Loucy (cell line): ENCODE results near the gene KRT74.
A peak's percentile ranks its signal among the peaks of the same experiment; 100 is the strongest.

ENCODE experiments used
- H2AFZ ChIP-seq: fragments of 200-600 bp; sonication (generic); 2 replicates; pipeline ENCODE4 v1.6.0; 2016; ENCODE audit warnings: antibody characterized with exemption, mild to moderate bottlenecking, low read length, moderate library complexity
- H3F3A ChIP-seq: fragments of 200-600 bp; 2 replicates; pipeline ENCODE4 v1.6.0; 2016; ENCODE audit warnings: antibody characterized with exemption, low read depth, mild to moderate bottlenecking
- H3K27me3 ChIP-seq: fragments of 200-600 bp; sonication (generic); 2 replicates; pipeline ENCODE4 v1.6.1; 2014; ENCODE audit warnings: low read length, mild to moderate bottlenecking; ENCODE audit not compliant: insufficient read depth, poor library complexity, severe bottlenecking
- H3K36me3 ChIP-seq: fragments of 200-600 bp; sonication (generic); 2 replicates; pipeline ENCODE4 v1.6.1; 2016; ENCODE audit warnings: low read length; ENCODE audit not compliant: insufficient read depth
- H3K4me1 ChIP-seq: fragments of 200-600 bp; sonication (generic); 2 replicates; pipeline ENCODE4 v1.5.1; 2014; ENCODE audit warnings: low read length, mild to moderate bottlenecking; ENCODE audit not compliant: insufficient read depth, poor library complexity, severe bottlenecking
- H3K4me2 ChIP-seq: fragments of 200-600 bp; sonication (generic); 2 replicates; pipeline ENCODE4 v1.6.0; 2014; ENCODE audit warnings: antibody characterized with exemption, low read length, low read depth, mild to moderate bottlenecking; ENCODE audit not compliant: poor library complexity, severe bottlenecking
- H3K4me3 ChIP-seq: fragments of 200-600 bp; sonication (generic); 2 replicates; pipeline ENCODE4 v1.5.1; 2014; ENCODE audit warnings: low read length, mild to moderate bottlenecking, mixed read lengths; ENCODE audit not compliant: poor library complexity, severe bottlenecking
- H3K79me2 ChIP-seq: fragments of 200-600 bp; sonication (generic); 2 replicates; pipeline ENCODE4 v1.6.1; 2014; ENCODE audit warnings: low read length; ENCODE audit not compliant: insufficient read depth
- H3K9ac ChIP-seq: fragments of 200-600 bp; sonication (generic); 2 replicates; pipeline ENCODE4 v1.6.0; 2014; ENCODE audit warnings: mild to moderate bottlenecking, low read depth, low read length, moderate library complexity; ENCODE audit not compliant: poor library complexity, severe bottlenecking
- H3K9me2 ChIP-seq: fragments of 200-600 bp; sonication (generic); replicated peaks from 2 replicates; pipeline ENCODE4 v1.6.1; 2016; ENCODE audit warnings: low read depth, low read length, mixed read lengths
- H3K9me3 ChIP-seq: fragments of 200-600 bp; sonication (generic); 2 replicates; pipeline ENCODE4 v1.6.1; 2014; ENCODE audit warnings: mild to moderate bottlenecking, antibody characterized with exemption, low read length, low read depth; ENCODE audit not compliant: insufficient read depth
- H4K20me1 ChIP-seq: fragments of 200-600 bp; sonication (generic); 2 replicates; pipeline ENCODE4 v1.6.0; 2014; ENCODE audit warnings: antibody characterized with exemption, low read length, mild to moderate bottlenecking; ENCODE audit not compliant: insufficient read depth, poor library complexity, severe bottlenecking
- EZH2phosphoT487 ChIP-seq: fragments of 200-600 bp; IDR thresholded peaks from 2 replicates; pipeline ENCODE4 v1.6.1; 2018; ENCODE audit warnings: antibody characterized with exemption, mild to moderate bottlenecking, moderate library complexity, borderline replicate concordance
- TF ChIP-seq, protein P1 (sequence below): fragments of 200-600 bp; sonication (generic); conservative IDR thresholded peaks from 2 replicates; pipeline ENCODE4 v1.5.1; 2014; ENCODE audit warnings: mild to moderate bottlenecking, antibody characterized with exemption, low read length

KRT74 gene

GRCh38 chr12:52573743-52574142 is at the start of gene KRT74:
KRT74 (minus strand) TSS chr12:52573843; CDS start chr12:52573777, 66 bp downstream.
- Histone ChIP-seq H3K9me2 (no peaks in the 10 kb centered on the region), H3K79me2 (no peaks in the 10 kb centered on the region), H3K27me3 (no peaks in the 10 kb centered on the region), H3F3A (no peaks in the 10 kb centered on the region), H3K9ac (no peak within 1 kb of the TSS), H2AFZ (0 out of 2 replicates have a peak within 1 kb of the TSS, but pooled peaks have one; percentile 34), H4K20me1 (no peaks in the 10 kb centered on the region), H3K4me3 (no peak within 1 kb of the TSS), H3K4me2 (no peak within 1 kb of the TSS), H3K36me3 (no peaks in the 10 kb centered on the region), H3K9me3 (no peaks in the 10 kb centered on the region), H3K4me1 (peaks cover 9% of the 10 kb centered on the region)
- TF ChIP-seq, protein P1, sequence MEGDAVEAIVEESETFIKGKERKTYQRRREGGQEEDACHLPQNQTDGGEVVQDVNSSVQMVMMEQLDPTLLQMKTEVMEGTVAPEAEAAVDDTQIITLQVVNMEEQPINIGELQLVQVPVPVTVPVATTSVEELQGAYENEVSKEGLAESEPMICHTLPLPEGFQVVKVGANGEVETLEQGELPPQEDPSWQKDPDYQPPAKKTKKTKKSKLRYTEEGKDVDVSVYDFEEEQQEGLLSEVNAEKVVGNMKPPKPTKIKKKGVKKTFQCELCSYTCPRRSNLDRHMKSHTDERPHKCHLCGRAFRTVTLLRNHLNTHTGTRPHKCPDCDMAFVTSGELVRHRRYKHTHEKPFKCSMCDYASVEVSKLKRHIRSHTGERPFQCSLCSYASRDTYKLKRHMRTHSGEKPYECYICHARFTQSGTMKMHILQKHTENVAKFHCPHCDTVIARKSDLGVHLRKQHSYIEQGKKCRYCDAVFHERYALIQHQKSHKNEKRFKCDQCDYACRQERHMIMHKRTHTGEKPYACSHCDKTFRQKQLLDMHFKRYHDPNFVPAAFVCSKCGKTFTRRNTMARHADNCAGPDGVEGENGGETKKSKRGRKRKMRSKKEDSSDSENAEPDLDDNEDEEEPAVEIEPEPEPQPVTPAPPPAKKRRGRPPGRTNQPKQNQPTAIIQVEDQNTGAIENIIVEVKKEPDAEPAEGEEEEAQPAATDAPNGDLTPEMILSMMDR = no peak
- TF ChIP-seq EZH2phosphoT487 = no peak

DNA sequence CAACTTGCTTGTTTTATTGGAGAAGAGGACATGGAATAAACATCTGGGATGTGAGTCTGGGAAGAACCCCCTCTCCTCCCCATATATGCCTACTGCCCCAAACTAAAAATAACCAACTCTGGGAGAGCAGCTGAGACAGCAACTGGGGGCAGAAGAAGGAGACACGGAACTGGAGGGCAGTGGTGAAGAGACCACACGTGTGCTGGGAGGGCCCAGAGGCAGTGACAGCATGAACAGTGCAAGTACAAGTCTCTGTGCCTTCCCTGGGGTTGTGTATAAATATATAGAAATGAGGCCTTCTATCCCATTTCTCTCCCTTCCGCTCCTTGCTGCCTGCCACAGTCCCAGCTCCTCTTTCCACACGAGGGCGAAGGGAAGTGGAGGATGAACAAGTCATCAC is 48.7 kb upstream of the KRT74 start:
- H3F3A ChIP-seq = no peaks in the 10 kb centered on the region
- H3K27me3 ChIP-seq = no peaks in the 10 kb centered on the region
- no peaks in the 10 kb centered on the region; the same call in 1 of the 2 replicates for H3K9me3 ChIP-seq
- H2AFZ ChIP-seq = no peak overlapping the region
- no peaks in the 10 kb centered on the region for H3K9me2 ChIP-seq
- H3K79me2 ChIP-seq = no peaks in the 10 kb centered on the region
- no peak for TF ChIP-seq EZH2phosphoT487
- TF ChIP-seq, protein P1 = no peak
- H3K4me2 ChIP-seq = no peak overlapping the region
- H3K4me1 ChIP-seq = peaks cover 16% of the 10 kb centered on the region
- no peaks in the 10 kb centered on the region for H3K36me3 ChIP-seq
- no peaks in the 10 kb centered on the region for H4K20me1 ChIP-seq
- no peak overlapping the region for H3K4me3 ChIP-seq
- no peak overlapping the region for H3K9ac ChIP-seq

DNA sequence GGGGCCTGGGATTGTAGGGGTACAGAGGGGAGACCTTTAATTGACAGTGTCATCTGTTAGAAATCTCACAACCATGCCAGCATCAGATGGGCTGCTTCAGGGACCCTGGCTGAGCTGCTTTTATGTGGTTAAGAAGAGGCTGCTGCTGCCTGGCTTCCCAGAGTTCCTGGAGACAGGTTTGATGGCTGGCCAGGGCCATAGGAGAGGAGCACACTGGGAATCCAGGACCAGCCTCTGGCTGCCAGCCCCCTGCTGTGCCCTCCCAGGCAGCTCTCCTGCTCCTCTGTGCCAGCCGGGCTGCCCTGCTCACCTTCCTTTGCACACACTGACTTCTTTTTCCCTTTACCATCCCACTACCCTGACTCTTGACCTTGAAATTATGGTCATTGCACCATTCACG is 45.2 kb upstream of the KRT74 start:
- Histone ChIP-seq H3K27me3 (no peaks in the 10 kb centered on the region), H4K20me1 (no peaks in the 10 kb centered on the region), H3K9me2 (no peaks in the 10 kb centered on the region), H2AFZ (no peak overlapping the region), H3K79me2 (no peaks in the 10 kb centered on the region), H3K4me1 (peaks cover 17% of the 10 kb centered on the region), H3K4me2 (no peak overlapping the region), H3K9me3 (no peaks in the 10 kb centered on the region), H3K4me3 (no peak overlapping the region), H3F3A (no peaks in the 10 kb centered on the region), H3K9ac (no peak overlapping the region), H3K36me3 (no peaks in the 10 kb centered on the region)
- TF ChIP-seq EZH2phosphoT487 = no peak
- TF ChIP-seq, protein P1 = no peak
